Endothelial cell (in vitro differentiated cells): Measurements from ENCODE around the gene IFNA2. TPM values are rescaled to one million over a fixed set of nuclear protein-coding genes. Genes with fewer than 3 reads are reported as not detected.

Source experiments
- DNase-seq: peaks from one replicate; pipeline ENCODE4 v3.0.0; 2021; ENCODE audit warnings: low spot score
- H3K27ac Mint-ChIP-seq: one replicate; pipeline ENCODE4 v1.8.0; 2021; ENCODE audit warnings: mixed read lengths, inconsistent platforms; ENCODE audit not compliant: unreplicated experiment
- H3K27me3 Mint-ChIP-seq: one replicate; pipeline ENCODE4 v1.8.0; 2021; ENCODE audit warnings: mild to moderate bottlenecking, moderate library complexity, mixed read lengths, inconsistent platforms; ENCODE audit not compliant: unreplicated experiment
- H3K36me3 Mint-ChIP-seq: one replicate; pipeline ENCODE4 v1.8.0; 2021; ENCODE audit warnings: mild to moderate bottlenecking, low read depth, mixed read lengths, inconsistent platforms; ENCODE audit not compliant: unreplicated experiment
- H3K4me1 Mint-ChIP-seq: one replicate; pipeline ENCODE4 v1.8.0; 2021; ENCODE audit warnings: mild to moderate bottlenecking, mixed read lengths, inconsistent platforms; ENCODE audit not compliant: unreplicated experiment
- H3K4me3 Mint-ChIP-seq: one replicate; pipeline ENCODE4 v1.8.0; 2021; ENCODE audit warnings: mild to moderate bottlenecking, mixed read lengths, inconsistent platforms; ENCODE audit not compliant: unreplicated experiment
- H3K9me3 Mint-ChIP-seq: one replicate; pipeline ENCODE4 v1.8.0; 2021; ENCODE audit warnings: mixed read lengths, inconsistent platforms; ENCODE audit not compliant: unreplicated experiment
- CTCF ChIP-seq: fragments of 200-600 bp; sonication (generic); IDR thresholded peaks from one replicate; pipeline ENCODE4 v1.5.0; 2021; ENCODE audit warnings: antibody characterized with exemption; ENCODE audit not compliant: unreplicated experiment
- total RNA-seq: library from RNA; stranded (reverse); fragmentation: NEBNext Ultra II Directional; extraction: Animal tissue kit (Norgen Biotek cat#: 25700); gene quantifications from one replicate; pipeline ENCODE4 v1.2.1, GENCODE V29; 2021; ENCODE audit not compliant: unreplicated experiment

Gene IFNA2
- total RNA-seq, 1 donor from 2014 or later: not detected

GRCh38 chr9:21357479-21358460 is 27.4 kb downstream of the IFNA2 start:
- no peak overlapping the region for H3K4me3 Mint-ChIP-seq
- no peak for TF ChIP-seq CTCF
- no peaks in the 10 kb centered on the region for H3K9me3 Mint-ChIP-seq
- no peaks in the 10 kb centered on the region for H3K36me3 Mint-ChIP-seq
- H3K27ac Mint-ChIP-seq: no peak overlapping the region
- peaks cover 2% of the 10 kb centered on the region for H3K27me3 Mint-ChIP-seq
- DNase-seq: no peak
- no peaks in the 10 kb centered on the region for H3K4me1 Mint-ChIP-seq

GRCh38 chr9:21350787-21351186 is 34.4 kb downstream of the IFNA2 start, which contains the start of gene IFNA6:
IFNA6 (minus strand) TSS chr9:21350887; CDS start chr9:21350887, 0 bp downstream.
- H3K4me3 Mint-ChIP-seq: no peak within 1 kb of the TSS
- no peak within 1 kb of the TSS for H3K27ac Mint-ChIP-seq
- no peaks in the 10 kb centered on the region for H3K27me3 Mint-ChIP-seq
- no peak for TF ChIP-seq CTCF
- no peaks in the 10 kb centered on the region for H3K9me3 Mint-ChIP-seq
- no peaks in the 10 kb centered on the region for H3K36me3 Mint-ChIP-seq
- no peaks in the 10 kb centered on the region for H3K4me1 Mint-ChIP-seq
- no peak for DNase-seq

- DNase-seq: no peak
- H3K27me3 Mint-ChIP-seq: no peaks in the 10 kb centered on the region
These were observed 36.7 kb downstream of the IFNA2 start for GRCh38 chr9:21348430-21348970.

GRCh38 chr9:21340735-21341134 is 44.5 kb downstream of the IFNA2 start:
- Mint-ChIP-seq H3K9me3 (no peaks in the 10 kb centered on the region), H3K36me3 (no peaks in the 10 kb centered on the region), H3K4me1 (no peaks in the 10 kb centered on the region), H3K27me3 (peaks cover 1% of the 10 kb centered on the region), H3K27ac (no peak overlapping the region), H3K4me3 (no peak overlapping the region)
- TF ChIP-seq CTCF: no peak
- no peak for DNase-seq

More at GRCh38 chr9:21348430-21348970, 36.7 kb downstream of the IFNA2 start:
- TF ChIP-seq CTCF: no peak
- no peaks in the 10 kb centered on the region for H3K36me3 Mint-ChIP-seq
- no peak overlapping the region for H3K27ac Mint-ChIP-seq
- H3K9me3 Mint-ChIP-seq: no peaks in the 10 kb centered on the region
- no peaks in the 10 kb centered on the region for H3K4me1 Mint-ChIP-seq
- no peak overlapping the region for H3K4me3 Mint-ChIP-seq

- no peak for TF ChIP-seq CTCF
- Mint-ChIP-seq H3K4me3 (no peak overlapping the region), H3K27ac (no peak overlapping the region), H3K9me3 (no peaks in the 10 kb centered on the region), H3K36me3 (peaks cover 13% of the 10 kb centered on the region), H3K27me3 (peaks cover 1% of the 10 kb centered on the region), H3K4me1 (peaks cover 25% of the 10 kb centered on the region)
- no peak for DNase-seq
These were observed 48.7 kb downstream of the IFNA2 start for GRCh38 chr9:21336457-21336856.
